Aorta (tissue), 5 donors: ENCODE data around the gene AKR1C8. TPM values are rescaled to one million over a fixed set of nuclear protein-coding genes. Genes with fewer than 3 reads are reported as not detected.
"Not testable (repeated sequence)": the region's sequence is repeated elsewhere in the genome, so short reads cannot be mapped to it uniquely, and the experiment has no call there.

Source experiments
- ATAC-seq: fragments of 200-7000 bp; cut with Tn5 transposase; one replicate; pipeline ENCODE4 v1.9.1; 2022; ENCODE audit warnings: moderate library complexity; ENCODE audit not compliant: low FRiP score
- DNase-seq, 2 donors: peaks; one replicate each; pipeline ENCODE4 v3.0.0-alpha.2; 2020
- H3K27ac ChIP-seq, 2 donors: one replicate each; pipeline ENCODE4 v1.5.1; 2013; ENCODE audit warnings: low read length in 2 of 2, mild to moderate bottlenecking in 2 of 2, moderate library complexity in 2 of 2, control low read depth in 1 of 2, inconsistent platforms in 1 of 2, low read depth in 1 of 2
- H3K27me3 ChIP-seq, 2 donors: one replicate each; pipeline ENCODE4 v1.6.1; 2013; ENCODE audit warnings: control low read depth in 1 of 2, low read length in 1 of 2, mild to moderate bottlenecking in 1 of 2, moderate library complexity in 1 of 2; ENCODE audit not compliant: insufficient read depth in 2 of 2, control insufficient read depth in 1 of 2
- H3K36me3 ChIP-seq, 2 donors: one replicate each; pipeline ENCODE4 v1.6.1; 2013; ENCODE audit warnings: control low read depth in 1 of 2, low read length in 1 of 2, mild to moderate bottlenecking in 1 of 2; ENCODE audit not compliant: insufficient read depth in 2 of 2, control insufficient read depth in 1 of 2
- H3K4me1 ChIP-seq, 2 donors: one replicate each; pipeline ENCODE4 v1.6.1; 2013; ENCODE audit warnings: low read length in 2 of 2, control low read depth in 1 of 2, mild to moderate bottlenecking in 1 of 2, moderate library complexity in 1 of 2; ENCODE audit not compliant: insufficient read depth in 2 of 2, control insufficient read depth in 1 of 2
- H3K4me3 ChIP-seq, 2 donors: one replicate each; pipeline ENCODE4 v1.5.1; 2013; ENCODE audit warnings: low read length in 2 of 2, control low read depth in 1 of 2, mild to moderate bottlenecking in 1 of 2
- H3K9me3 ChIP-seq: one replicate; pipeline ENCODE4 v1.6.1; 2013; ENCODE audit warnings: mild to moderate bottlenecking, low read length; ENCODE audit not compliant: control insufficient read depth
- WGBS, 2 donors: extraction: QIAGEN DNeasy Blood & Tissue Kit; methylation state at CpG; one replicate each; pipeline ENCODE4 v1.1.7; 2013; 5-methylcytosine and 5-hydroxymethylcytosine counted together
- intact Hi-C, 2 donors: fragments of 100-400 bp; cut with DNase I; formaldehyde crosslinking; loops; one replicate each; pipeline versions ENCODE4 v1.14.2 to v1.15.0; 2022
- polyA plus RNA-seq, 2 donors: library from polyadenylated mRNA; stranded (reverse); fragments of 200-250 nt; gene quantifications; one replicate each; pipeline ENCODE4 v1.2.3, GENCODE V29; 2013
- total RNA-seq, 2 donors: library from RNA; stranded (reverse); fragmentation: NEBNext Ultra II Directional; extraction: Animal tissue kit (Norgen Biotek cat#: 25700); gene quantifications; one replicate each; pipeline ENCODE4 v1.2.1, GENCODE V29; 2021
- donor health status: healthy with polysubstance abuse.
- donor health status: Bipolar disorder and iron deficiency.
- donor health status: DM: no; HTN: no; CAD: no.
- donor health status: DM: no; HTN: no; CAD: no.
- donor health status: DM: yes; HTN: yes; CAD: no.

Gene AKR1C8
- total and polyA plus RNA-seq, 4 donors = 0.30 TPM; not detected in 3

DNA sequence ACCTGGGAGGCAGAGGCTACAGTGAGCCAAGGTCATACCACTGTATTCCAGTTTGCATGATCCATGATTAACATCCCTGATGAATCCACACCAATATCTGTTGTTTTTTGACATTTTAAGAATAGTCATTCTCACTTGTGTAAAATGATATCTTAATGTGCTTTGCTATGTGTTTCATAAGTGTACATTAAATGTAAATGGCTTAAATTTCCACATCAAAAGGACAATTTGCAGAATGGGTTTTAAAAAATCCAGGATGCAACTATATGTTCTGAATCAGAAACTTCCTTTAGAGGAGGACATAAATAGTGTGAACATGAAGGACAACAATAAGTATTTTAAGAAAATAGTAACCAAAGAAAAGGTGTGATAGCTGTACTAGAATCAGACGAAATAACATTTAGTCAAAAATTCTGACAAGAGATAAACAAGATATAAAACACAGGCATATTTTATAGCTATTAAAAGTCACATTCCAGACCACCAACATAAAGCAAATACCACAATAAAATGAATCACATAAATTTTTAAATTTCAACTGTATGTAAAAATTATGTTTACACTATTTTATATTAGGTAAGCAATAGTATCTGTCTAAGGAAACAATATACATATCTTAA, 48.4 kb downstream of the AKR1C8 start:
- Histone ChIP-seq H3K9me3 (peaks cover 2% of the 10 kb centered on the region), H3K4me3 (no peak overlapping the region), H3K27ac (no peak overlapping the region), H3K36me3 (no peaks in the 10 kb centered on the region), H3K27me3 (no peaks in the 10 kb centered on the region), H3K4me1 (no peaks in the 10 kb centered on the region)
- intact Hi-C loops = no loop called here
- ATAC-seq = no peak
- DNase-seq = no peak
- 52 to 80% methylated on average over 1 of the region's 1 CpG for WGBS, 2 donors

DNA sequence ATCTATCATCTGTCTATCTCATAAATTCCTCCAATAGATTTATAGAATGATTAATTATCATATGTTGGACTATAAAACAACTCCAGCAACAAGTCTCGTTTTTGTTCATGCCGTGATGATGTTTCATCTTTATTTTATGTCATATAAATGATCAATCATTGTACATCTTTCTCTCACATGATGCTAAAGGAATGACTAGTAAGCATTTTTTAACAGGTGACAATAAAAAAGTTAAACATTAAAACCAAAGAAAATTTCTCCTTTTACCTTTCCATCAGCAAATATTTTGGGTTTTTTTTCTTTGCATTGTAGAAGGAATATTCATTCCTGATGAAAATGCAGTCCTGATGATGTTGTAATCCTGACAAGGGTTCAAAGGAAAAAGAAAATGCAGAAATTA, 49.4 kb downstream of the AKR1C8 start:
- Histone ChIP-seq H3K9me3 (peaks cover 2% of the 10 kb centered on the region), H3K4me3 (no peak overlapping the region), H3K4me1 (no peaks in the 10 kb centered on the region), H3K27ac (no peak overlapping the region), H3K27me3 (no peaks in the 10 kb centered on the region), H3K36me3 (no peaks in the 10 kb centered on the region)
- intact Hi-C loops = no loop called here
- 75 to 82% methylated on average over 2 of the region's 2 CpGs for WGBS, 2 donors
- DNase-seq (no peak), ATAC-seq (no peak)

DNA sequence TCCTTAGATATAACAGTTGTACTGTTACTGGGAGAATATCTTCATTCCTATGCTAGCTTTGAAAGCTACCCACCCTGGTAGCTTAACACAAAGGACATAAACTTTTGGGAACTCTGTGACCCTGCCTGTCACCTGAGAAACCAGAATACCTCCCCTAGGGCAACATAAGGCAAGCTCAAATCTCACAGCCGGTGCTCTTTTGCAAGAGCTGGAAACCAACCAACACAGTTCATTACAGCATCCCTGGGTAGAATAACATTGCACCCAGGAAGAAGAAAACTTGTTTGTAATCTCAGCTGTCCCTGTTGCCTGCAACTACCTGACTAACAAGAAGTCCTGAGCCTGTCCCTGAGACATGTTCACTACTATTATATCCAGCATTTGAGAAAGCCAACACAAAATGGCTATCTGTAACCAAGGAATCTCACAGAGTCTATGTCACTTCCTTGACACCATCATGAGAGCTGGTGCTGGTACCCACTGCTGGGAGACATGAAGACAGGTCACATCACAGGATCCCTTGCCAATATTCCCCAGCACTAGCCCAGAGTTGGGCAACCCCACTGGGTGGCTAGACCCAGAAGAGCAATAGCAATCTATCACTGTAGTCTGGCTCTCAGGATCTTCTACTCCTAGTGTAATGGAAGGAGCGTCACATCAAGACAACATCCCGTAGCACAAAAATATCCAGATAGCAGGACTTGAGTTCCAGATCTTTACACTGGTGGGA, 59.5 kb downstream of the AKR1C8 start:
- no peak for DNase-seq
- 81 to 86% methylated on average over 3 of the region's 3 CpGs for WGBS, 2 donors
- H3K36me3 ChIP-seq = no peaks in the 10 kb centered on the region
- intact Hi-C loops = no loop called here
- no peak overlapping the region for H3K4me3 ChIP-seq
- ATAC-seq = no peak
- no peaks in the 10 kb centered on the region for H3K27me3 ChIP-seq
- H3K9me3 ChIP-seq = peaks cover 1% of the 10 kb centered on the region
- no peak overlapping the region for H3K27ac ChIP-seq
- no peaks in the 10 kb centered on the region for H3K4me1 ChIP-seq

DNA sequence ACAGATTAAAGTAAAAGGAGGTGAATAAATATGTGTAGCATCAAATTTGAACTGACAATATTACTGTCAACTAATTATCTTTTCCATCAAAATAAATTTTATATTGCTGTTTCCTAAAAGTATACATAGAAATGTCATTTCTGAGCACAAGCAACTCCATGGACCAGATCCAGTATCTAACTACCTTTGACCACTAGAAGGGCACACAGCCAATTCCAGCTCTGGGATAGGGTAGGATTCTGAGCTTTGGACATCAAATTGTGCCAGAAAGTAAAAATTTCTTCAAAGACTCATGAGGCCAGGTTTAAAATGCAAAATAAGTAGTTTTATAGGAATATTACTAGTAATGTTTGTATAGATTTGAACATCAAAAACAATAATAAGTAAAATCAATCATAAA, 61.1 kb downstream of the AKR1C8 start:
- Histone ChIP-seq H3K4me1 (no peaks in the 10 kb centered on the region), H3K27ac (no peak overlapping the region), H3K36me3 (no peaks in the 10 kb centered on the region), H3K9me3 (peaks cover 1% of the 10 kb centered on the region), H3K4me3 (no peak overlapping the region), H3K27me3 (no peaks in the 10 kb centered on the region)
- DNase-seq (no peak), ATAC-seq (no peak)
- intact Hi-C loops = no loop called here

- WGBS, 2 donors = 80 to 83% methylated on average over 5 of the region's 5 CpGs
- H3K27ac ChIP-seq, H3K36me3 ChIP-seq, intact Hi-C loops, H3K27me3 ChIP-seq, H3K4me1 ChIP-seq, H3K9me3 ChIP-seq, DNase-seq, ATAC-seq, H3K4me3 ChIP-seq: not testable (repeated sequence)
These were observed 65.0 kb downstream of the AKR1C8 start for GRCh38 chr10:5119997-5120396.

DNA sequence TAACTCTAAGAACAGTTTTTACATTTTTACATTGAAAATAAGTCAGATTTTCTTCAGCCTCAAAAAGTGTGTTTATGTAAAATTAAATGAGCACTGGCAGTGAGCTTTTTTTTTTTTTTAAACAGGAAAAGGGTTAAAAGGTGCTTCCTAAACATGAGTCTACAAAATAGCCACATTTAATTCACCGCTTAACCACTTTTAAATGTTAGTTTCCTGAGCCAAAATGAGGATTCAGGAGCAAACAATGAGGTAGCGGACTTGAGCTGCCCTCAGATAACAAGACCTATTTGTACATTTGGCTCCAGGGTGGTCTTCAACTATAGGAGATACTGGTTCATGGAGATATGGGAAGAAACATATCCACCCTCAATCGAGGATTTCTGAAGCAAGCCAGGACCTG, 67.9 kb downstream of the AKR1C8 start:
- WGBS, 2 donors = 51 to 72% methylated on average over 3 of the region's 3 CpGs
- DNase-seq = no peak
- no peak for ATAC-seq
- Histone ChIP-seq H3K36me3 (no peaks in the 10 kb centered on the region), H3K27ac (no peak overlapping the region), H3K9me3 (no peaks in the 10 kb centered on the region), H3K27me3 (no peaks in the 10 kb centered on the region), H3K4me3 (no peak overlapping the region), H3K4me1 (no peaks in the 10 kb centered on the region)
- intact Hi-C loops = no loop called here

- 81 to 86% methylated on average over 5 of the region's 5 CpGs for WGBS, 2 donors
- intact Hi-C loops = no loop called here
These were observed 68.3 kb downstream of the AKR1C8 start for GRCh38 chr10:5116621-5117020.

DNA sequence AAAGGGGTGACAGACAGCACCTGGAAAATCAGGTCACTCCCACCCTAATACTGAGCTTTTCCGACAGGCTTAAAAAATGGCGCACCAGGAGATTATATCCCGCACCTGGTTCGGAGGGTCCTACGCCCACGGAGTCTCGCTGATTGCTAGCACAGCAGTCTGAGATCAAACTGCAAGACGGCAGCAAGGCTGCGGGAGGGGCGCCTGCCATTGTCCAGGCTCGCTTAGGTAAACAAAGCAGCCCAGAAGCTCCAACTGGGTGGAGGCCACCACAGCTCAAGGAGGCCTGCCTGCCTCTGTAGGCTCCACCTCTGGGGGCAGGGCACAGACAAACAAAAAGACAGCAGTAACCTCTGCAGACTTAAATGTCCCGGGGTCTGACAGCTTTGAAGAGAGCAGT, 75.1 kb downstream of the AKR1C8 start:
- H3K9me3 ChIP-seq, H3K4me1 ChIP-seq, intact Hi-C loops, DNase-seq, H3K27ac ChIP-seq, H3K4me3 ChIP-seq, ATAC-seq, H3K27me3 ChIP-seq: not testable (repeated sequence)
- peaks cover 7 to 12% of the 10 kb centered on the region in 2 donors for H3K36me3 ChIP-seq
- WGBS, 2 donors = 92 to 96% methylated on average over 5 to 10 of the region's 12 CpGs

More at GRCh38 chr10:5116621-5117020, 68.3 kb downstream of the AKR1C8 start:
- Histone ChIP-seq H3K4me3 (no peak overlapping the region), H3K4me1 (no peaks in the 10 kb centered on the region), H3K9me3 (no peaks in the 10 kb centered on the region), H3K27ac (no peak overlapping the region), H3K27me3 (no peaks in the 10 kb centered on the region), H3K36me3 (no peaks in the 10 kb centered on the region)
- DNase-seq (no peak), ATAC-seq (no peak)
